DND-41 (cell line): ENCODE data around the gene MYCBP2.
"Not testable (repeated sequence)": the region's sequence is repeated elsewhere in the genome, so short reads cannot be mapped to it uniquely, and the experiment has no call there.

Experiments used
- ATAC-seq: fragments of 200-7000 bp; cut with Tn5 transposase; 3 replicates; pipeline ENCODE4 v1.9.1; 2021; ENCODE audit warnings: low read depth; ENCODE audit not compliant: insufficient read depth
- DNase-seq: peaks from one replicate; pipeline ENCODE4 v3.0.0-alpha.2; 2020
- H2AFZ ChIP-seq: 2 replicates; pipeline ENCODE4 v1.6.0; 2012; ENCODE audit warnings: low read depth, low read length
- H3K27ac ChIP-seq: 2 replicates; pipeline ENCODE4 v1.5.1; 2012; ENCODE audit warnings: low read length, inconsistent platforms
- H3K27me3 ChIP-seq: fragments of 200-600 bp; sonication (generic); 2 replicates; pipeline ENCODE4 v1.6.0; 2012; ENCODE audit warnings: low read length, mild to moderate bottlenecking, inconsistent platforms; ENCODE audit not compliant: insufficient read depth, poor library complexity
- H3K36me3 ChIP-seq: 2 replicates; pipeline ENCODE4 v1.5.1; 2012; ENCODE audit warnings: low read length, inconsistent platforms; ENCODE audit not compliant: insufficient read depth
- H3K4me1 ChIP-seq: 2 replicates; pipeline ENCODE4 v1.5.1; 2012; ENCODE audit warnings: mild to moderate bottlenecking, low read length; ENCODE audit not compliant: insufficient read depth
- H3K4me2 ChIP-seq: 2 replicates; pipeline ENCODE4 v1.6.0; 2012; ENCODE audit warnings: mild to moderate bottlenecking, moderate library complexity, low read length, inconsistent platforms; ENCODE audit not compliant: insufficient read depth
- H3K4me3 ChIP-seq, 2 experiments: fragments of 200-600 bp in 1 of 2; shearing (Covaris generic) in 1 of 2; 2 replicates each; pipeline ENCODE4 v1.5.1; 2012 to 2016; ENCODE audit warnings: inconsistent platforms in 2 of 2, low read length in 2 of 2, mild to moderate bottlenecking in 2 of 2, low read depth in 1 of 2, moderate library complexity in 1 of 2
- H3K79me2 ChIP-seq: 2 replicates; pipeline ENCODE4 v1.6.0; 2012; ENCODE audit warnings: low read length, inconsistent platforms; ENCODE audit not compliant: insufficient read depth
- H3K9ac ChIP-seq: 2 replicates; pipeline ENCODE4 v1.6.0; 2012; ENCODE audit warnings: low read depth, mild to moderate bottlenecking, inconsistent platforms, low read length, moderate library complexity
- H3K9me3 ChIP-seq: 2 replicates; pipeline ENCODE4 v1.5.1; 2012; ENCODE audit warnings: low read length, moderate library complexity, mild to moderate bottlenecking, inconsistent platforms; ENCODE audit not compliant: insufficient read depth, severe bottlenecking
- H4K20me1 ChIP-seq: 2 replicates; pipeline ENCODE4 v1.6.0; 2012; ENCODE audit warnings: low read length; ENCODE audit not compliant: insufficient read depth
- CTCF ChIP-seq: IDR thresholded peaks from 2 replicates; pipeline ENCODE4 v1.5.1; 2012; ENCODE audit warnings: borderline replicate concordance, low read length, moderate library complexity, mild to moderate bottlenecking; ENCODE audit not compliant: poor library complexity, severe bottlenecking; ENCODE audit errors: extremely low read depth
- EZH2 ChIP-seq: IDR thresholded peaks from 3 replicates; pipeline ENCODE4 v1.6.1; 2012; ENCODE audit warnings: borderline replicate concordance, low read depth, mild to moderate bottlenecking, moderate library complexity, low read length, inconsistent platforms; ENCODE audit not compliant: severe bottlenecking

The MYCBP2 gene

DNA sequence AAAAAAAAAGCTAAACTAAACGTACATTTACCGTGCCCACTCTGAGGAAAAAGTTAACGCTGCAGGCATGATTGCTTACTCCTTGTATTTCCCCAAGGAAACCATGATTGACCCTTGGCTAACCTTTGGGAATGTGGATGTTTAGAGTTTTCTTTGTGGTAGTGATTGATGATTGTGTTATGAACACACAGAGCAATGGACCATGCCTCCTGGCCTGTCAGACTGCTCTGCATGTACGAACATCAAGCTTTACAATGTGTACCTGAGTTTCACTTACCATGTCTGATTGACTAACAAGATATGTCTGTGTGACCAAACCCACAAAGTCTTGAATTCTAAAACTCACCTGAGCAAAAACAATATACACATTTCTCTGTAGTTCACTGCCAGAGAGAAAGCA is 35.1 kb downstream of the MYCBP2 start:
- TF ChIP-seq EZH2 (no peak), CTCF (no peak)

GRCh38 chr13:77290342-77290741 is 36.6 kb downstream of the MYCBP2 start:
- Histone ChIP-seq H3K27me3 (no peaks in the 10 kb centered on the region), H2AFZ (no peak overlapping the region), H3K27ac (no peak overlapping the region), H3K9ac (no peak overlapping the region), H3K4me3 (no peak overlapping the region), H3K9me3 (no peaks in the 10 kb centered on the region), H3K79me2 (peaks cover 18% of the 10 kb centered on the region; the same call in 1 of the 2 replicates), H4K20me1 (no peaks in the 10 kb centered on the region), H3K4me2 (no peak overlapping the region), H3K4me1 (no peaks in the 10 kb centered on the region), H3K36me3 (peaks cover 69% of the 10 kb centered on the region)
- TF ChIP-seq EZH2, result no peak
- no peak for TF ChIP-seq CTCF
- DNase-seq (no peak), ATAC-seq (no peak)

More for the DNA sequence above, 35.1 kb downstream of the MYCBP2 start:
- Histone ChIP-seq H3K27me3 (no peaks in the 10 kb centered on the region), H3K9me3 (no peaks in the 10 kb centered on the region), H4K20me1 (no peaks in the 10 kb centered on the region), H3K9ac (no peak overlapping the region), H3K4me2 (no peak overlapping the region), H3K4me1 (no peaks in the 10 kb centered on the region), H3K27ac (no peak overlapping the region), H3K36me3 (peaks cover 70% of the 10 kb centered on the region), H2AFZ (no peak overlapping the region), H3K79me2 (peaks cover 26% of the 10 kb centered on the region), H3K4me3 (no peak overlapping the region)
- DNase-seq (no peak), ATAC-seq (no peak)

DNA sequence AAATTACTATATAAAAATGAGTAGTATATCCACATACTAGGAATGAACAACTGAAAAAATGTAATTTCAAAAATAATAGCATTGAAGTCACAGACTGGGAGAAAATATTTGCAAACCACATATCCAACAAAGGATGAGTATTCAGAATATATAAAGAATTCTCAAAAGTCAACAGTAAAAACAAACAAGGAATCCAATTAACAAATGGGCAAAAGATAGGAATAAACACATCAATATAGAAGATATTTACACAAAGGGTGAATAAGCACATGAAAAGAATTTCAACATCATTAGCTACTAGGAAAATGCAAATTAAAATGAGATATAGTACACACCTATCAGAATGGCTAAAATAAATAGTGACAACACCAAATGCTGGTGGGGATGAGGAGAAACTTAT is 37.0 kb downstream of the MYCBP2 start:
- no peak overlapping the region for H3K9ac ChIP-seq
- no peaks in the 10 kb centered on the region for H4K20me1 ChIP-seq
- ATAC-seq, result no peak
- TF ChIP-seq CTCF (no peak), EZH2 (no peak)
- no peak overlapping the region for H3K27ac ChIP-seq
- H3K27me3 ChIP-seq, result no peaks in the 10 kb centered on the region
- no peaks in the 10 kb centered on the region for H3K4me1 ChIP-seq
- peaks cover 67% of the 10 kb centered on the region for H3K36me3 ChIP-seq
- DNase-seq, result no peak
- H3K4me3 ChIP-seq, result no peak overlapping the region
- H3K4me2 ChIP-seq, result no peak overlapping the region
- no peaks in the 10 kb centered on the region for H3K9me3 ChIP-seq
- no peak overlapping the region for H2AFZ ChIP-seq
- peaks cover 18% of the 10 kb centered on the region; the same call in 1 of the 2 replicates for H3K79me2 ChIP-seq

DNA sequence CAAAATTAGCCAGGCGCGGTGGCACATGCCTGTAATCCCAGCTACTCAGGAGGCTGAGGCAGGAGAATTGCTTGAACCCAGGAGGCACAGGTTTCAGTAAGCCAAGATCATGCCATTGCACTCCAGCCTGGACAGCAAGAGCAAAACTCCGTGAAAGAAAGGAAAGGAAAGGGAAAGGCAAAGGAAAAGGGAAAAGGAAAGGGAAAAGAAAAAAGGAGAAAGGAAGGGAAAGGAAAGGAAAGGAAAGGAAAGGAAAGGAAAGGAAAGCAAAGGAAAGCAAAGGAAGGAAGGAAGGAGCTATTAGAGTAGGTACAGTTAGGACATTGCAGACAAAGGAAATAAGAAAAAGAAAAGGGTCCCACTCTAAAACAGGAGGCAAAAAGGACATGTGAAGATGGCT is 41.3 kb downstream of the MYCBP2 start:
- ATAC-seq, H2AFZ ChIP-seq, H3K4me3 ChIP-seq, H4K20me1 ChIP-seq, H3K27me3 ChIP-seq, H3K4me1 ChIP-seq, H3K79me2 ChIP-seq, H3K27ac ChIP-seq, H3K9ac ChIP-seq, H3K4me2 ChIP-seq, H3K9me3 ChIP-seq, DNase-seq: not testable (repeated sequence)
- peaks cover 52% of the 10 kb centered on the region for H3K36me3 ChIP-seq
